ENCODE results near the gene TMEM63C.
"Not testable (repeated sequence)": the region's sequence is repeated elsewhere in the genome, so short reads cannot be mapped to it uniquely, and the experiment has no call there.

TMEM63C gene

GRCh38 chr14:77157740-77158139, 23.9 kb upstream of the TMEM63C start:
- no peak for DNase-seq

- no peak for DNase-seq
Observed at GRCh38 chr14:77158175-77158881, 23.3 kb upstream of the TMEM63C start.

- no peak for DNase-seq
Observed at GRCh38 chr14:77158882-77159255, 22.7 kb upstream of the TMEM63C start.

DNA sequence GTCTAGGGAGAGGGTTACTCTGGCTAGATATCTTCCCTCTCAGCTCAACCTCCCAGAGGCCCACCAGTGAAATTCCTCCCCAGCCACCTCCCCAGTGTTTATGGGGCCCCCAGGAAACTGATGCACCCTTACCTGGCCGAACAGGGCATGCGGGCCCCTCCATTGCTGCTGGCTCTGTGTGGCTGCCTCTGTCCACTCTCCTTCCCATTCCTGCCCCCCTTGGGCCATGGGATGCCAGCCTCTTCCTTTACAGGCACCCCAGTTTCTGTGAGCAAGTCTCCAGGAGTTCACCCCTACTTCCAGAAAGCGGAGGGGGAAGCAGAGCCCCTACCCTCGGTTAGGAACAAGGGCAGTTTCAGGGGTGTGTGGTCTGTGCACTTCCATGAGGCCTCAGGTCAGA, 20.6 kb upstream of the TMEM63C start:
- no peak for DNase-seq

DNA sequence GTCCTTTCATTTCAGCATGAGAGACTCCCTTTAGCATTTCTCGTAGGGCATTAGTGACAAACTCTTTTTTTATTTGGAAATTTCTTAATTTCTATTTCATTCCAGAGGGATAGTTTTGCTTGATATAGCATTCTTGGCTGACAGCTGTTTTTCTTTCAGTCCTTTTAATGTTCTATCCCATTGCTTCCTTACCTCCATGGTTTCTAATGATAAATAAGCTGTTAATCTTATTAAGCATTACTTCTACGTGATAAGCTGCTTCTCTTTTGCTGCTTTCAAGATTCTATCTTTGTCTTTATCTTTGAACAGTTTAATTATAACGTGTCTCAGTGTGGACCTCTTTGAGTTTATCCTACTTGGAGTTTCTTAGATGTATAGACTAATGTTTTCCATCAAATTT, 11.6 kb upstream of the TMEM63C start:
- DNase-seq: no peak

DNA sequence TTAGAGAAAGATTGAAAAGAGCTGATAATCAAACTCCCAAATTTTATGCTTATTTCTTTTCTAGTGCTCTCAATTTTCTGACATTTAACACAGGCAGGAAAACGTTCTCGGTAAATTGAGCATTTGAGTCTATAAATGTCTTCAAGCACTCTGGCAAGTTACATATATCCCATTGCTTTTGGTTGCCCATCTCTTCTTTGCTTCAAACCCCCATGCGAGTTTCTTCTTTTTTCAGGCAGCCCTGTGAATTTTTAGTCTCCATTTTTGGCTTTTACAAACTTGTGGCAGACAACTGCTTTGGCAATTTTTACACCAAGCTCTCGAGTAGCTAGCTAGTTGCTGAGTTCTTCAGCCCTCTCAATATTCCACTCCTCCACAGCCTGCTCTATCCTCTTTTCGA, 8.7 kb upstream of the TMEM63C start:
- DNase-seq: no peak

GRCh38 chr14:77173911-77174617, 7.5 kb upstream of the TMEM63C start:
- not testable (repeated sequence) for DNase-seq

DNA sequence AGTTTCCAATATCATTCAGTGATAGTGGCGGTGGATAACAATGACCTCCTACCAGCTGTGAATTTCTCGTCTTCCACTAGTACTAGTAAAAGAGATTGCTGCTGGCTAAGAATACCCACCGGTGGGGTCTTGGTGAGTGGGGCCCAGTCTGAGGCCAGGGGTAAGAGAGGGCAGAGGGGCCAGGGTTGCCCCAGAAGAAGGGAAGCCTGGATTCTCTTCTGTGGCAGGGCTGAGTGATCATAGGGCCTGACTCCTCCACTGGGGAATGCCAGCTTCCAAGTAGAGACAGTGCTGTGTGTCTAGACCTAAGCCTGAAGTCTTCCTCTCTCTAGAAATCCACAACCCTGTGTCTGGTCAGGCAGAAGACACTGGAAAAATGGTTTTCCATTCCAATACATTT, 5.8 kb upstream of the TMEM63C start:
- DNase-seq: no peak

DNA sequence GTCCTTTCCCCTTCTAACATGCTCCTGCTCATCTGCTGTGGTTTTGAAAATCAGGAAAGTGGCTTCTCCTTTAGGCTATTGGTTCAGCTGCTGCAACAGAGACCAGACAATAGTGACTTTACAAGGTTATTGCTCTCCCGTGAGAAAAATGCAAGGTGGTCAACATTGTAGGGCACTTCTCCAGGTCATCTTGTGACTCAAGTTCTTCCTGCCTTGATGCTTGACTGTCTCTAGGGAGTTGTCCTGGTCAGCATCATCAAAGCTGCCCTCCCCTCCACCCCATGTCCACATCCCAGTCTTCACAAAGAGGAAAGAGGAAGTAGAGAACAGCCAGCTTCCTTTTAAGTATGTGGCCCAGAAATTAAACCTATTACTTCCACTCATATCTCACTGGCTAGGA, 3.9 kb upstream of the TMEM63C start:
- no peak for DNase-seq

DNA sequence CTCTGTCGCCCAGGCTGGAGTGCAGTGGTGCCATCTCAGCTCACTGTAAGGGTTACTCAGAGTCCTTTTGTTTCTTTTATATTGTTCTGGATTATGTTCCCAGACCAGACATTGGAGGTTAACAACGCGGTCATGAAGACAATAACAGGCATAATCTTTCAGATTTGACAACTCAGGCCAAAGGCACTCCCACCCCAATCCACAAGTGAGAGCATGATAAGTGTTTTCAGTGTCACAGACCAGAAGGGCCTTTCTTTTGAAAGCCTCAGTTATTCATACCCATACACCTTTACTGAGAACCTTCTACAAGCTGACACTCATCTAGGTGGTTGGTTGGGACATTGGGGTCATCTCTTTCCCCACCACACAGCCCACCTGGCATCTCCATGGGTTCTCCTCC, 2.9 kb upstream of the TMEM63C start:
- no peak for DNase-seq

- peak in 1 of 2 experiments; percentile 54 for DNase-seq
Observed at GRCh38 chr14:77180726-77181602, 634 bp upstream of the TMEM63C start.

DNA sequence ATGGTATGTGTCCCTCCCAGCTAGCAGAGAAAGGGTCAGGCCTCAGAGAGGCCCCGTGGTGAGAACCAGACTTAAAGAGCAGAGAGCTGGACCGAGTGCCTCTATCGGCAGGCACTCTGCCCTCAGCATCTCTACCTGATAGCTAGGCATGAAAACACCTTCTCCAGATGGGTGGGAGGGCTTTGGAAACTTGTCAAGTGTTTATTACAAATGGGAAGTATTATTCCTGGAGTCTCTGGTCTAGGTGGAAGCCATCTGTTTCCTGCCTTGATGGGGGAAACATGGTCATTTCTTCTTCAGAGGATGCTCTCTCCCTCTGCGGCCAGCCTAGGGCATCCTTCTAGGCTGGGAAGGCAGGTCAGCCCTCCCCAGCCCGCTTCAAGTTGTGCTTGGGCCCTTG, 2.3 kb downstream of the TMEM63C start:
- no peak for DNase-seq

- DNase-seq: no peak
Observed at GRCh38 chr14:77184396-77185092, 2.9 kb downstream of the TMEM63C start.

GRCh38 chr14:77185093-77185465, 3.5 kb downstream of the TMEM63C start:
- DNase-seq: no peak

- peak; percentile 79 for DNase-seq
Observed at GRCh38 chr14:77186911-77187648, 5.5 kb downstream of the TMEM63C start.

DNA sequence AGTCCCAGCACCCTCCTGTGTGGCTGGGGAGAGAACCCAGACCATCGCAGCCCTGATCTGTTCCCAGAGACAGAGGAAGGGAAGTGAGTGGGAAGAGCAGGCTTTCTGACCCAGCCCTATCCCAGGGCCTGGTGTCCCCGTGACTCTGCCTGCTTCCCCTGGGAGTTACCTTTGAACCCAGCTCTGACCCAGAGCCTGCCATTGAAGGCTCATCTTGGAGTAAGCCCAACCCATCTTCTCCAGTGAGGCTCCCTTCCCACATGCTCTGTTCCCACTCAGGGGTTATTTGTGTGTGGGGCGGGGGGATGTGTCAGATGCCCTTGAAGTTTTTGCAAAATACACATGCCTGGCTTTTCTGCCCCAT, 6.0 kb downstream of the TMEM63C start:
- no peak for DNase-seq

DNA sequence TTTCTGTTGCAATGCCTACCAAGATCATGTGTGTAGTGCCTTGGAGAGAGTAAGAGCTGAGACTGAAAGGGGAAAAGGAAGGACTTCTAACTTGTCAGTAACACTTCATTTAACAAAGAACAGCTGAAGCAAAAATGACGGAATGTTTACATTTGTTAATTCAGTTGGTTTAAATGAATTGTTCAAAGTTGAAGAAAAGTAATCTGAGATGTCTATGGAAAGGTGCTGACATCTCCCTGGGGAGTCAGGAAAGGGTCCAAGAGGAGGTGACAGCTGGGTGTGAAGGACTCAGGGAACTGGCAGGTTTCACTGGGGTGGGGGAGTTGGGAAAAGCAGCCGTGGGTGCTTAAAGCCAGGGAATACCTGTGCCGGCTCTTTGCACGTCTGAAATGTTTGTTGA, 7.9 kb downstream of the TMEM63C start:
- no peak for DNase-seq

DNA sequence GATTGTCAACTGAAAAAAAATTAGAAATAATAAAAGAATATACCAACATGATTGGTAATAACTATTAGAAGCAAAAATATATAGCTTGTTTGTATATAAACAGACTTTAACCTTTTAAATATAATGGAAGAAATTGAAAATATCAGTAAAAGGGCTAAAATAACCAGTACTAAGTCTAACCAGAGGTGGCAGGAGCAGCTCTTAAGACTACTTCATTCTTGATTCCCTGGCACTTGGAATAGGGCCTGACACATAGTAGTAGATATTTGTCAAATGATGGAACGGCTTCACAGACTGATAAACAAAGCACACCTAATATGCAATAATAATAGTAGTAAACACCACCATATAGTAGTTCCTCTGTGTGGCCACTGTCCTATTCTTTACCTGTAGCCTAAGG, 9.4 kb downstream of the TMEM63C start:
- DNase-seq: no peak

DNA sequence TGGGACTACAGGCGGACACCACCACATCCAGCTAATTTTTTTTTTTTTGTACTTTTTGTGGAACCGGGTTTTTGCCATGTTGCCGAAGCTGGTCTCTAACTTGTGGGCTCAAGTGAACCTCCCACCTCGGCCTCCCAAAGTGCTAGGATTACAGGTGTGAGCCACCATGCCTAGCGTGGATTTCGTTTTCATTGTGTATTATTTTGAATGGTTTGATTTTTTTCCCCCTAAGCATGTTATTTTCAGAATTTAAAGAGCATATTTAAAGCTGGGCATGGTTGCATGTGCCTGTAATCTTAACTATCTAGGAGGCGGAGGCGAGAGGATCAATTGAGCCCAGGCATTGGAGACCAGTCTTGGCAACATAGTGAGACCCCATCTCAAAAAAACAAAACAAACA, 13.1 kb downstream of the TMEM63C start:
- no peak for DNase-seq

DNA sequence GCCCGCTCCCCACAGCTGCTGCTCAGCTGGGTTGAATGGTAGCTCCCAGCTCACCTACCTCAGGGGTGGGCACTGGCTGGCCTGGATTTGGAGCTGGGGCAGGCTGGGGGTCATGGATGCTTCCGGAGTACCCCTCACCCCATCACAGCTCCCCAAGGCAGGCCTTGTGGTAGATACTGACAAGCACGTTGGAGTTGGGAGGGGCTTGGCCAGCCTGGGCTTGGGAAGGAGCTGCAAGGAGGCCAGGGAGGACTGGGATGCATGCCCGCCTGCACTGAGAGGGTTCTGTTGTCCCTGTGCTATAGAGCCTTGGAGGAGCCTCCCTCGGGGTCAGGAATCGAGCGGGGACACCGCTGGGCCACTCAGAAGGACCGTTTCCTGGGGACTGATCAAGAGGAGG, 14.2 kb downstream of the TMEM63C start:
- DNase-seq: no peak

GRCh38 chr14:77197988-77198387, 16.4 kb downstream of the TMEM63C start:
- no peak for DNase-seq

- DNase-seq: no peak
Observed at GRCh38 chr14:77198561-77198960, 17.0 kb downstream of the TMEM63C start.

DNA sequence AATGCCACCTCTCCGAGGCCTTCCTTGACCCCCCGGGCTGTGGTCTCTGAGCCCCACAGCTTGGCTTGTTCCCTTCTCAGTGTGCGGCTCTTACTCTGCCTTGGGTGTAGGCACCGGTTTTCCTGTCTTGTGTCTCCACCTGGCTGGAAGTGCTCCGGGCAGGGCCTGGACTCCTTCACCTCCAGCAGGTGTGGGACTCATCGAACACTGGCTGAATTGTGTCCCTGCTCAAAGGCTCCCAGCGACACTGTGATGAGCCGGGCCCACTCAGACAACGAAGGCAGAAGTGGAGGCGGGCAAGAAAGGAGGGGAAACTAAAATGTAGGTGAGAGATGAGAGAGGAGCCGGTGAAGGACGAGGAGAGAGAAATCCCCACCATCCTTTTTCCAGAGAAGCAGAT, 18.0 kb downstream of the TMEM63C start:
- DNase-seq: no peak
